Measurements from ENCODE around the gene TRIM52. TPM values are rescaled to one million over a fixed set of nuclear protein-coding genes. Genes with fewer than 3 reads are reported as not detected.

TRIM52 gene
- polyA plus RNA-seq, 1 donor from 2014 or later, result 42.0 TPM

GRCh38 chr5:181232593-181232992 is 28.4 kb downstream of the TRIM52 start:
- TF ChIP-seq, protein P1, sequence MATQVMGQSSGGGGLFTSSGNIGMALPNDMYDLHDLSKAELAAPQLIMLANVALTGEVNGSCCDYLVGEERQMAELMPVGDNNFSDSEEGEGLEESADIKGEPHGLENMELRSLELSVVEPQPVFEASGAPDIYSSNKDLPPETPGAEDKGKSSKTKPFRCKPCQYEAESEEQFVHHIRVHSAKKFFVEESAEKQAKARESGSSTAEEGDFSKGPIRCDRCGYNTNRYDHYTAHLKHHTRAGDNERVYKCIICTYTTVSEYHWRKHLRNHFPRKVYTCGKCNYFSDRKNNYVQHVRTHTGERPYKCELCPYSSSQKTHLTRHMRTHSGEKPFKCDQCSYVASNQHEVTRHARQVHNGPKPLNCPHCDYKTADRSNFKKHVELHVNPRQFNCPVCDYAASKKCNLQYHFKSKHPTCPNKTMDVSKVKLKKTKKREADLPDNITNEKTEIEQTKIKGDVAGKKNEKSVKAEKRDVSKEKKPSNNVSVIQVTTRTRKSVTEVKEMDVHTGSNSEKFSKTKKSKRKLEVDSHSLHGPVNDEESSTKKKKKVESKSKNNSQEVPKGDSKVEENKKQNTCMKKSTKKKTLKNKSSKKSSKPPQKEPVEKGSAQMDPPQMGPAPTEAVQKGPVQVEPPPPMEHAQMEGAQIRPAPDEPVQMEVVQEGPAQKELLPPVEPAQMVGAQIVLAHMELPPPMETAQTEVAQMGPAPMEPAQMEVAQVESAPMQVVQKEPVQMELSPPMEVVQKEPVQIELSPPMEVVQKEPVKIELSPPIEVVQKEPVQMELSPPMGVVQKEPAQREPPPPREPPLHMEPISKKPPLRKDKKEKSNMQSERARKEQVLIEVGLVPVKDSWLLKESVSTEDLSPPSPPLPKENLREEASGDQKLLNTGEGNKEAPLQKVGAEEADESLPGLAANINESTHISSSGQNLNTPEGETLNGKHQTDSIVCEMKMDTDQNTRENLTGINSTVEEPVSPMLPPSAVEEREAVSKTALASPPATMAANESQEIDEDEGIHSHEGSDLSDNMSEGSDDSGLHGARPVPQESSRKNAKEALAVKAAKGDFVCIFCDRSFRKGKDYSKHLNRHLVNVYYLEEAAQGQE (IDR thresholded peaks at IDR 0.05; ENCODE audit: borderline replicate concordance), result no peak
- TF ChIP-seq SMC3 (conservative IDR thresholded peaks at IDR 0.05; ENCODE audit: poor library complexity) (no peak), EZH2 (IDR thresholded peaks at IDR 0.05; ENCODE audit: borderline replicate concordance, insufficient read depth, low read length, poor library complexity, severe bottlenecking) (no peak), EP300 (conservative IDR thresholded peaks at IDR 0.05; ENCODE audit: poor library complexity, severe bottlenecking) (no peak), POLR2AphosphoS5 (IDR thresholded peaks at IDR 0.05) (no peak), TAF1 (IDR thresholded peaks at IDR 0.05; ENCODE audit: low read depth) (no peak), RAD21 (conservative IDR thresholded peaks at IDR 0.05) (no peak), MXI1 (conservative IDR thresholded peaks at IDR 0.05; ENCODE audit: poor library complexity, severe bottlenecking) (no peak)
- TF ChIP-seq, protein P2, sequence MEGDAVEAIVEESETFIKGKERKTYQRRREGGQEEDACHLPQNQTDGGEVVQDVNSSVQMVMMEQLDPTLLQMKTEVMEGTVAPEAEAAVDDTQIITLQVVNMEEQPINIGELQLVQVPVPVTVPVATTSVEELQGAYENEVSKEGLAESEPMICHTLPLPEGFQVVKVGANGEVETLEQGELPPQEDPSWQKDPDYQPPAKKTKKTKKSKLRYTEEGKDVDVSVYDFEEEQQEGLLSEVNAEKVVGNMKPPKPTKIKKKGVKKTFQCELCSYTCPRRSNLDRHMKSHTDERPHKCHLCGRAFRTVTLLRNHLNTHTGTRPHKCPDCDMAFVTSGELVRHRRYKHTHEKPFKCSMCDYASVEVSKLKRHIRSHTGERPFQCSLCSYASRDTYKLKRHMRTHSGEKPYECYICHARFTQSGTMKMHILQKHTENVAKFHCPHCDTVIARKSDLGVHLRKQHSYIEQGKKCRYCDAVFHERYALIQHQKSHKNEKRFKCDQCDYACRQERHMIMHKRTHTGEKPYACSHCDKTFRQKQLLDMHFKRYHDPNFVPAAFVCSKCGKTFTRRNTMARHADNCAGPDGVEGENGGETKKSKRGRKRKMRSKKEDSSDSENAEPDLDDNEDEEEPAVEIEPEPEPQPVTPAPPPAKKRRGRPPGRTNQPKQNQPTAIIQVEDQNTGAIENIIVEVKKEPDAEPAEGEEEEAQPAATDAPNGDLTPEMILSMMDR (IDR thresholded peaks at IDR 0.05; ENCODE audit: poor library complexity, severe bottlenecking), result no peak
- Histone ChIP-seq H3F3A (ENCODE audit: insufficient read depth, low read length, poor library complexity, severe bottlenecking) (no peaks in the 10 kb centered on the region), H3K36me3 (ENCODE audit: insufficient read depth, low read length) (peaks cover 6% of the 10 kb centered on the region), H3K27ac (ENCODE audit: low read length) (no peak overlapping the region), H3K9me2 (ENCODE audit: insufficient read depth, low read length) (no peaks in the 10 kb centered on the region), H4K20me1 (ENCODE audit: insufficient read depth) (no peaks in the 10 kb centered on the region), H2AFZ (ENCODE audit: low read depth, low read length) (no peak overlapping the region), H3K4me2 (ENCODE audit: low read length) (no peak overlapping the region), H3K9ac (ENCODE audit: low read length) (no peak overlapping the region), H3K79me2 (replicated peaks; ENCODE audit: insufficient read depth, low read length) (peaks cover under 1% of the 10 kb centered on the region), H3K27me3 (ENCODE audit: insufficient read depth, low read depth, low read length) (no peaks in the 10 kb centered on the region), H3K9me3 (ENCODE audit: low read length) (no peaks in the 10 kb centered on the region), H3K4me3 (ENCODE audit: low read length) (no peak overlapping the region)

DNA sequence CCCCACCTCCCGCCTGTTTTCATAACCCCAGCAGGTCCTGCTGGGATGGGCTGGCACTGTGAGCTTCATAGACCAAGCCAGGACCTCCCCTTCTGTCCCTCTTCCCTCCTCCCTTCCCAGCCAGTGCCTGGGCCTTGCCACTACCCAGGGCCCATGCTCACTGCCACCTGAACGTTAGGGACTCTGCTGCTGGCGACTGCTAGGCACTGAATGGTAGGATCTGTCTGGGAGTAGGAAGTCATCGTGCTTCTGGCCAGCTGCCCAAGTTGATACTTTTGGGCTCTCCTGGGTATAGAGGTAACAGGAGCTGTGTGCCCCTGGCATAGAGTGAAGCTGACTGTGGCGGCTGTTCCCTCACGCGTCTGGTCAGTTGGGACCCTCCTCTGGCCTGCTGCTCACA is 29.5 kb downstream of the TRIM52 start:
- Histone ChIP-seq H3K27me3 (ENCODE audit: insufficient read depth, low read depth, low read length) (no peaks in the 10 kb centered on the region), H3K4me2 (ENCODE audit: low read length) (no peak overlapping the region), H3K9me3 (ENCODE audit: low read length) (no peaks in the 10 kb centered on the region), H2AFZ (ENCODE audit: low read depth, low read length) (no peak overlapping the region), H3F3A (ENCODE audit: insufficient read depth, low read length, poor library complexity, severe bottlenecking) (no peaks in the 10 kb centered on the region), H3K9me2 (ENCODE audit: insufficient read depth, low read length) (no peaks in the 10 kb centered on the region), H4K20me1 (ENCODE audit: insufficient read depth) (no peaks in the 10 kb centered on the region), H3K9ac (ENCODE audit: low read length) (no peak overlapping the region), H3K27ac (ENCODE audit: low read length) (no peak overlapping the region), H3K36me3 (ENCODE audit: insufficient read depth, low read length) (no peaks in the 10 kb centered on the region), H3K79me2 (replicated peaks; ENCODE audit: insufficient read depth, low read length) (peaks cover 3% of the 10 kb centered on the region), H3K4me3 (ENCODE audit: low read length) (no peak overlapping the region)
- TF ChIP-seq EP300 (conservative IDR thresholded peaks at IDR 0.05; ENCODE audit: poor library complexity, severe bottlenecking) (no peak), SMC3 (conservative IDR thresholded peaks at IDR 0.05; ENCODE audit: poor library complexity) (no peak), POLR2AphosphoS5 (IDR thresholded peaks at IDR 0.05) (no peak), TAF1 (IDR thresholded peaks at IDR 0.05; ENCODE audit: low read depth) (no peak), EZH2 (IDR thresholded peaks at IDR 0.05; ENCODE audit: borderline replicate concordance, insufficient read depth, low read length, poor library complexity, severe bottlenecking) (no peak), RAD21 (conservative IDR thresholded peaks at IDR 0.05) (no peak), MXI1 (conservative IDR thresholded peaks at IDR 0.05; ENCODE audit: poor library complexity, severe bottlenecking) (no peak)
- TF ChIP-seq, protein P2 (IDR thresholded peaks at IDR 0.05; ENCODE audit: poor library complexity, severe bottlenecking), result no peak
- TF ChIP-seq, protein P1 (IDR thresholded peaks at IDR 0.05; ENCODE audit: borderline replicate concordance), result no peak
